ENCODE results near the gene GINS2. TPM values are rescaled to one million over a fixed set of nuclear protein-coding genes. Genes with fewer than 3 reads are reported as not detected.

Gene GINS2
- total RNA-seq, 1 experiment from 2014 or later = 53.3 TPM

GRCh38 chr16:85667841-85668413 lies 20.8 kb downstream of the GINS2 start:
- no peak overlapping the region for H3K4me2 ChIP-seq (ENCODE audit: low read length)
- no peaks in the 10 kb centered on the region for H3K27me3 ChIP-seq (ENCODE audit: insufficient read depth, low read length)
- no TSS peak for BruUV-seq (replicated peaks)
- DNase-seq (ENCODE audit: low read depth, low spot score) = no peak
- peaks cover 4% of the 10 kb centered on the region; the same call in 1 of the 2 replicates for H4K20me1 ChIP-seq (ENCODE audit: insufficient read depth)
- no peak for TF ChIP-seq MAX (IDR thresholded peaks at IDR 0.05)
- TF ChIP-seq POLR2AphosphoS5 (IDR thresholded peaks at IDR 0.05; ENCODE audit: low read depth, low read length) = no peak
- TF ChIP-seq ZNF274 (IDR thresholded peaks at IDR 0.05; ENCODE audit: low read depth, low read length) = no peak
- TF ChIP-seq ELF1 (IDR thresholded peaks at IDR 0.05; ENCODE audit: borderline replicate concordance, low read depth) = no peak
- TF ChIP-seq FOSL1 (IDR thresholded peaks at IDR 0.05; ENCODE audit: low read depth) = no peak
- TF ChIP-seq POLR2A (IDR thresholded peaks at IDR 0.05; ENCODE audit: borderline replicate concordance, extremely low read depth, insufficient read depth, insufficient read length) = no peak
- TF ChIP-seq REST (IDR thresholded peaks at IDR 0.05; ENCODE audit: low read depth) = no peak
- no peak for TF ChIP-seq CBX3 (IDR thresholded peaks at IDR 0.05; ENCODE audit: low read depth)
- no peak for TF ChIP-seq CTCF (IDR thresholded peaks at IDR 0.05 in 2 of 3, conservative IDR thresholded peaks at IDR 0.05 in 1 of 3; ENCODE audit: borderline replicate concordance in 1 of 3, insufficient read depth in 1 of 3, low read depth in 2 of 3, low read length in 2 of 3)
- TF ChIP-seq SRF (IDR thresholded peaks at IDR 0.05; ENCODE audit: low read depth) = no peak
- TF ChIP-seq ZBTB33 (IDR thresholded peaks at IDR 0.05; ENCODE audit: extremely low read depth, insufficient replicate concordance, low read length) = no peak
- no peak for TF ChIP-seq RAD21 (IDR thresholded peaks at IDR 0.05; ENCODE audit: low read depth)
- POLR2A ChIA-PET = no interaction called here
- H3K9me2 ChIP-seq (ENCODE audit: insufficient read depth) = no peaks in the 10 kb centered on the region
- no peak overlapping the region for H3K27ac ChIP-seq (ENCODE audit: low read depth, low read length)
- no peak overlapping the region for H3K4me3 ChIP-seq (replicated peaks in 1 of 2; ENCODE audit: low read depth in 1 of 2, low read length in 2 of 2)
- no peaks in the 10 kb centered on the region for H3K4me1 ChIP-seq (ENCODE audit: control insufficient read depth in 1 of 2, insufficient read depth in 2 of 2, low read length in 2 of 2)
- no peak overlapping the region for H2AFZ ChIP-seq (ENCODE audit: low read depth, low read length, poor library complexity, severe bottlenecking)
- no peaks in the 10 kb centered on the region for H3K9me3 ChIP-seq (ENCODE audit: control insufficient read depth in 1 of 2, insufficient read depth in 1 of 2, low read depth in 1 of 2, low read length in 2 of 2)
- peak; percentile 26 for ATAC-seq
- intact Hi-C loops (cut with micrococcal nuclease) = no loop called here
- CTCF ChIA-PET = interaction anchor here (0.6 kb wide), 1 partner anchor 8 kb away, joined by 3 read pairs; no protein-coding TSS in a partner anchor
- RAD21 ChIA-PET (ENCODE audit: low non-redundant PET in 1 of 2, low total read pairs in 2 of 2, uncharacterized antibody in 2 of 2, unreplicated experiment in 2 of 2) = no interaction called here
- peaks cover 70 to 83% of the 10 kb centered on the region in 2 experiments; a peak in 3 of 4 replicates for H3K36me3 ChIP-seq (ENCODE audit: control insufficient read depth in 1 of 2, insufficient read depth in 2 of 2, low read length in 2 of 2)
- no peaks in the 10 kb centered on the region for H3K79me2 ChIP-seq (ENCODE audit: insufficient read depth, low read length)
- no peak overlapping the region for H3K9ac ChIP-seq (ENCODE audit: low read length)
